HepG2 (cell line): Measurements from ENCODE around the gene TPP2. TPM values are rescaled to one million over a fixed set of nuclear protein-coding genes. Genes with fewer than 3 reads are reported as not detected.

ENCODE experiments used
- CBX5 ChIP-seq: sonication (generic); formaldehyde crosslinking; IDR thresholded peaks from 2 replicates; pipeline ENCODE4 v1.4.0; 2020; ENCODE audit warnings: missing genetic modification reagents, borderline replicate concordance
- CHD4 ChIP-seq: fragments of 200-600 bp; sonication (generic); IDR thresholded peaks from 2 replicates; pipeline ENCODE4 v1.7.0; 2017; ENCODE audit warnings: mild to moderate bottlenecking, low read length, borderline replicate concordance
- DMAP1 ChIP-seq: IDR thresholded peaks from 2 replicates; pipeline ENCODE4 v1.6.1; 2016
- EP300 ChIP-seq, 3 experiments: sonication (generic) in 1 of 3; formaldehyde crosslinking in 1 of 3; IDR thresholded peaks; 2 replicates each; pipeline versions ENCODE4 v1.5.1 to v1.6.1; 2011 to 2020; ENCODE audit warnings: low read depth in 2 of 3, low read length in 2 of 3, borderline replicate concordance in 1 of 3, improper control_type of control experiment in 1 of 3, mild to moderate bottlenecking in 1 of 3, missing genetic modification reagents in 1 of 3, moderate library complexity in 1 of 3
- FOXO1 ChIP-seq: sonication (generic); formaldehyde crosslinking; IDR thresholded peaks from 2 replicates; pipeline ENCODE4 v1.4.0; 2020; ENCODE audit warnings: missing genetic modification reagents
- HDAC2 ChIP-seq: sonication (generic); formaldehyde crosslinking; IDR thresholded peaks from 2 replicates; pipeline ENCODE4 v1.4.0; 2020; ENCODE audit warnings: missing genetic modification reagents
- NFKBIZ ChIP-seq: IDR thresholded peaks from 2 replicates; pipeline ENCODE4 v1.6.1; 2018; ENCODE audit warnings: missing genetic modification reagents, missing compliant biosample characterization
- NFYB ChIP-seq: sonication (generic); formaldehyde crosslinking; IDR thresholded peaks from 2 replicates; pipeline ENCODE4 v1.4.0; 2020; ENCODE audit warnings: missing genetic modification reagents
- POLR2AphosphoS5 ChIP-seq: IDR thresholded peaks from 2 replicates; pipeline ENCODE4 v1.6.1; 2012; ENCODE audit warnings: low read depth, low read length
- PTBP1 ChIP-seq: fragments of 200-400 bp; formaldehyde crosslinking; IDR thresholded peaks from 2 replicates; pipeline ENCODE4 v1.6.1; 2018; ENCODE audit warnings: low read length, low read depth; ENCODE audit not compliant: poor library complexity, severe bottlenecking
- SAP130 ChIP-seq: IDR thresholded peaks from 2 replicates; pipeline ENCODE4 v1.6.1; 2016; ENCODE audit warnings: low read depth
- SIX4 ChIP-seq: sonication (generic); formaldehyde crosslinking; IDR thresholded peaks from 2 replicates; pipeline ENCODE4 v1.4.0; 2020; ENCODE audit warnings: missing genetic modification reagents
- SKI ChIP-seq: fragments of 450-650 bp; IDR thresholded peaks from one replicate; pipeline ENCODE4 v1.6.1; 2018; ENCODE audit warnings: mild to moderate bottlenecking; ENCODE audit not compliant: partially characterized antibody
- SP5 ChIP-seq: IDR thresholded peaks from 2 replicates; pipeline ENCODE4 v1.6.1; 2016; ENCODE audit warnings: low read depth, borderline replicate concordance
- TARDBP ChIP-seq: sonication (generic); formaldehyde crosslinking; IDR thresholded peaks from 2 replicates; pipeline ENCODE4 v1.8.0; 2022; ENCODE audit warnings: mild to moderate bottlenecking, missing genetic modification reagents
- YY1 ChIP-seq: IDR thresholded peaks from 2 replicates; pipeline ENCODE4 v1.6.1; 2011; ENCODE audit warnings: low read length, low read depth, moderate library complexity, mild to moderate bottlenecking; ENCODE audit not compliant: insufficient read depth, insufficient replicate concordance
- ZBTB3 ChIP-seq: sonication (generic); formaldehyde crosslinking; IDR thresholded peaks from 2 replicates; pipeline ENCODE4 v1.4.0; 2020; ENCODE audit warnings: low read depth, mild to moderate bottlenecking, moderate library complexity, missing genetic modification reagents, borderline replicate concordance
- ZBTB38 ChIP-seq: sonication (generic); formaldehyde crosslinking; IDR thresholded peaks from 2 replicates; pipeline ENCODE4 v1.5.1; 2020; ENCODE audit warnings: mild to moderate bottlenecking, missing genetic modification reagents
- ZC3H4 ChIP-seq: sonication (generic); formaldehyde crosslinking; IDR thresholded peaks from 2 replicates; pipeline ENCODE4 v1.4.0; 2020; ENCODE audit warnings: missing genetic modification reagents, borderline replicate concordance
- ZFX ChIP-seq: sonication (generic); formaldehyde crosslinking; IDR thresholded peaks from 2 replicates; pipeline ENCODE4 v1.4.0; 2020; ENCODE audit warnings: mild to moderate bottlenecking, low read depth, missing genetic modification reagents, moderate library complexity
- ZMYM4 ChIP-seq: sonication (generic); formaldehyde crosslinking; IDR thresholded peaks from 2 replicates; pipeline ENCODE4 v1.8.1; 2023; ENCODE audit warnings: mild to moderate bottlenecking, missing genetic modification reagents
- ZNF160 ChIP-seq: sonication (generic); formaldehyde crosslinking; IDR thresholded peaks from 2 replicates; pipeline ENCODE4 v1.8.0; 2022; ENCODE audit warnings: mild to moderate bottlenecking, inconsistent platforms, missing genetic modification reagents
- ZNF296 ChIP-seq: sonication (generic); formaldehyde crosslinking; conservative IDR thresholded peaks from 2 replicates; pipeline ENCODE4 v1.5.0; 2020; ENCODE audit warnings: mild to moderate bottlenecking, missing genetic modification reagents
- ZNF350 ChIP-seq: sonication (generic); formaldehyde crosslinking; IDR thresholded peaks from 2 replicates; pipeline ENCODE4 v1.4.0; 2020; ENCODE audit warnings: mild to moderate bottlenecking, low read depth, missing genetic modification reagents, borderline replicate concordance
- ZNF557 ChIP-seq: sonication (generic); formaldehyde crosslinking; IDR thresholded peaks from 2 replicates; pipeline ENCODE4 v1.4.0; 2020; ENCODE audit warnings: missing genetic modification reagents
- ZNF577 ChIP-seq: sonication (generic); formaldehyde crosslinking; IDR thresholded peaks from 2 replicates; pipeline ENCODE4 v1.4.0; 2020; ENCODE audit warnings: mild to moderate bottlenecking, low read depth, missing genetic modification reagents, borderline replicate concordance
- ZNF782 ChIP-seq: sonication (generic); formaldehyde crosslinking; IDR thresholded peaks from 2 replicates; pipeline ENCODE4 v1.4.0; 2020; ENCODE audit warnings: missing genetic modification reagents, mild to moderate bottlenecking, borderline replicate concordance
- ZNF792 ChIP-seq: IDR thresholded peaks from 2 replicates; pipeline ENCODE4 v1.6.1; 2016
- polyA plus RNA-seq, 8 experiments: library from polyadenylated mRNA; depleted of rRNA in 3 of 8; stranded (reverse) in 7 of 8; unstranded in 1 of 8; fragments of >200 nt; fragmentation: Illumina TruSeq in 4 of 8; extraction: Trizol in 4 of 8; gene quantifications; 2 replicates each; pipeline versions ENCODE4 v1.2.1 to v1.2.3, GENCODE V29; 2011 to 2016; ENCODE audit warnings: low read depth in 4 of 8, missing spikeins in 1 of 8, mixed read lengths in 1 of 8; ENCODE audit not compliant: insufficient read depth in 1 of 8
- total RNA-seq, 5 experiments: library from RNA; depleted of rRNA; stranded (reverse); fragments of >200 nt; fragmentation: Illumina TruSeq; extraction: Trizol; gene quantifications; 2 replicates each; pipeline ENCODE4 v1.2.3, GENCODE V29; 2016; ENCODE audit warnings: low read depth in 1 of 5
- TF ChIP-seq, protein P1 (sequence below): sonication (generic); formaldehyde crosslinking; IDR thresholded peaks from 2 replicates; pipeline ENCODE4 v1.4.0; 2020; ENCODE audit warnings: mild to moderate bottlenecking, missing genetic modification reagents

TPP2 gene
- total and polyA plus RNA-seq, 2 of the 13 experiments (the other 11 are each of a cell fraction or from before 2014, with no cell fraction given), result 16.4 to 52.1 TPM

DNA sequence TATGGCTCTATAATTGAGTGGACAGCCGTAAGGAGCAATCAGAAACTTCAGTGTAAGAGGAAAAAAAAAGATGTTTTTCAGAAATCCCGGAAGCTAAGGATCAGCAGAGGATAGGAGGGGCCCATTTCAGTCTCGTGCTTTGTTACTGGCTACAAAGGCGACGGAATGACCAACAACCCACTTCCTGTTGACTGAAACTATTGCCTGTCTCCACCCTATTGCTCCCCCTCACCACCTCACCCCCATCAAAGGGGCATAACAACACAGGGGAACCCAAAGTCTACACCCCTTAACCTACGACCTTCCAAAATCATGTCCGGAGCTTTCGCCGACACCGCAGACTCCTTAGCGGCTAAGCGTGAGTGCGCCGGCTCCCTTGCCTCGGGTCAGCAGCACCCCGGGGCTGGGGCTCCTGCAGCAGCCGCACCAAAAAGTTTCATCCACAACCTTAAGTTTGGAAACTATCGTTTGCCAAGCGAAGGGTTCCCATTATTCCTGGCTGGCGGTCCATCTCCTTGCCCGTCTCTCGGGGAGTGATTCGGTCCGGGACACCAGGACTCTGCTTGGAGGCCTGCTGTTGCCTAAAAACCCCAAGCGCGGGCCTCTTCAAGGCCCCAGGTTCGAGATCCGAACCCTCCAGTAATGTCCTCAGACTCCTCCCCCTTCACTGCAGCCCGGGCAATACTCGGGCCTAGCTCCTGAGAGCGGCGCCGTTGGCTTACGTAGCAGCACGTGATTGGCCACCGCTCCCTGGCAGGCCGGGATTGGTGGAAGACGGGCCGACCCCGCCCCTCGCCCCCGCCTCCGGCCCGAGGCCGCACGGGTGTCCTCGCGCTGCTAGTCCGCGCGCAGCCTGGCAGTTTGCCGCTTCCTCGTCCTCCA, at the start of gene TPP2 (continued):
- TF ChIP-seq POLR2AphosphoS5 (peak; percentile 81), ZBTB38 (CRISPR knock-in tag) (no peak; the same call in 1 of the 2 replicates), SAP130 (CRISPR knock-in tag) (peak; percentile 71), ZMYM4 (CRISPR knock-in tag) (peak; percentile 93), ZNF782 (CRISPR knock-in tag) (peak; percentile 31; the same call in 1 of the 2 replicates), HDAC2 (peak; percentile 27; the same call in 1 of the 2 replicates), FOXO1 (CRISPR knock-in tag) (peak; percentile 76), SP5 (CRISPR knock-in tag) (peak; percentile 64), SIX4 (CRISPR knock-in tag) (peak; percentile 40; the same call in 1 of the 2 replicates), ZBTB3 (CRISPR knock-in tag) (0 out of 2 replicates have a peak, but pooled peaks have one; percentile 84), TARDBP (CRISPR knock-in tag) (peak; percentile 43; the same call in 1 of the 2 replicates), SKI (no peak), ZC3H4 (no peak), ZNF577 (CRISPR knock-in tag) (no peak), CHD4 (peak; percentile 91; the same call in 1 of the 2 replicates), ZNF792 (CRISPR knock-in tag) (peak; percentile 57; the same call in 1 of the 2 replicates), EP300 (IDR thresholded peaks at IDR 0.05; ENCODE audit: low read depth in 2 of 2, low read length in 2 of 2) (no peak), EP300 (CRISPR knock-in tag; IDR thresholded peaks at IDR 0.05; ENCODE audit: borderline replicate concordance) (no peak), ZFX (CRISPR knock-in tag) (peak; percentile 99), DMAP1 (CRISPR knock-in tag) (peak; percentile 52; the same call in 1 of the 2 replicates), ZNF557 (CRISPR knock-in tag) (0 out of 2 replicates have a peak, but pooled peaks have one; percentile 49), ZNF350 (peak; percentile 81; the same call in 1 of the 2 replicates), ZNF160 (CRISPR knock-in tag) (0 out of 2 replicates have a peak, but pooled peaks have one; percentile 10), ZNF296 (CRISPR knock-in tag) (0 out of 2 replicates have a peak, but pooled peaks have one; percentile 26), CBX5 (no peak), NFYB (CRISPR knock-in tag) (peak; percentile 93), YY1 (peak; percentile 68), PTBP1 (no peak), NFKBIZ (CRISPR knock-in tag) (peak; percentile 32; the same call in 1 of the 2 replicates)
- TF ChIP-seq, protein P1, sequence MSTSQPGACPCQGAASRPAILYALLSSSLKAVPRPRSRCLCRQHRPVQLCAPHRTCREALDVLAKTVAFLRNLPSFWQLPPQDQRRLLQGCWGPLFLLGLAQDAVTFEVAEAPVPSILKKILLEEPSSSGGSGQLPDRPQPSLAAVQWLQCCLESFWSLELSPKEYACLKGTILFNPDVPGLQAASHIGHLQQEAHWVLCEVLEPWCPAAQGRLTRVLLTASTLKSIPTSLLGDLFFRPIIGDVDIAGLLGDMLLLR (CRISPR knock-in tag), result no peak
